ENCODE results near the gene ARHGAP29. TPM values are rescaled to one million over a fixed set of nuclear protein-coding genes. Genes with fewer than 3 reads are reported as not detected.

ARHGAP29 gene
- total RNA-seq, 1 experiment from 2014 or later, result 137 TPM

GRCh38 chr1:94199398-94199797, 38.0 kb downstream of the ARHGAP29 start:
- Histone ChIP-seq H3K9me3 (ENCODE audit: insufficient read depth, low read depth) (no peaks in the 10 kb centered on the region), H3K4me2 (no peak overlapping the region), H4K20me1 (ENCODE audit: insufficient read depth) (peaks cover 47% of the 10 kb centered on the region), H3K36me3 (ENCODE audit: low read depth) (peaks cover 90% of the 10 kb centered on the region), H2AFZ (no peak overlapping the region), H3K4me3 (no peak overlapping the region), H3K79me2 (ENCODE audit: low read depth) (peaks cover 93% of the 10 kb centered on the region), H3K27ac (peak overlapping the region; percentile 43), H3F3A (ENCODE audit: insufficient read depth, low read depth) (peaks cover 100% of the 10 kb centered on the region), H3K9me2 (ENCODE audit: insufficient read depth) (no peaks in the 10 kb centered on the region), H3K27me3 (ENCODE audit: insufficient read depth, low read depth) (no peaks in the 10 kb centered on the region), H3K4me1 (replicated peaks; ENCODE audit: insufficient read depth) (peaks cover 10% of the 10 kb centered on the region)
- TF ChIP-seq EZH2 (IDR thresholded peaks at IDR 0.05; ENCODE audit: low read depth), result no peak
- TF ChIP-seq CTCF (conservative IDR thresholded peaks at IDR 0.05), result no peak
- ChIA-PET CTCF (no interaction called here), POLR2A (ENCODE audit: unreplicated experiment) (no interaction called here)
- BruUV-seq (replicated peaks), result no TSS peak
- no peak for DNase-seq
- intact Hi-C loops (cut with micrococcal nuclease; ENCODE audit: unreplicated experiment), result loop anchor here (10.0 kb wide), 1 partner anchor 305 kb away; no protein-coding TSS in a partner anchor

GRCh38 chr1:94194079-94194865, 43.1 kb downstream of the ARHGAP29 start:
- H3K36me3 ChIP-seq (ENCODE audit: low read depth), result peaks cover 91% of the 10 kb centered on the region
- CTCF ChIA-PET, result no interaction called here
- peaks cover 58% of the 10 kb centered on the region for H4K20me1 ChIP-seq (ENCODE audit: insufficient read depth)
- no peak for TF ChIP-seq CTCF (conservative IDR thresholded peaks at IDR 0.05)
- TF ChIP-seq EZH2 (IDR thresholded peaks at IDR 0.05; ENCODE audit: low read depth), result no peak
- H2AFZ ChIP-seq, result no peak overlapping the region
- peaks cover 14% of the 10 kb centered on the region for H3K4me1 ChIP-seq (replicated peaks; ENCODE audit: insufficient read depth)
- BruUV-seq (replicated peaks), result no TSS peak
- intact Hi-C loops (cut with micrococcal nuclease; ENCODE audit: unreplicated experiment), result loop anchor here (5.0 to 10.0 kb wide), 2 partner anchors 143 to 299 kb away; no protein-coding TSS in a partner anchor
- H3F3A ChIP-seq (ENCODE audit: insufficient read depth, low read depth), result peaks cover 99% of the 10 kb centered on the region
- no peaks in the 10 kb centered on the region for H3K27me3 ChIP-seq (ENCODE audit: insufficient read depth, low read depth)
- H3K79me2 ChIP-seq (ENCODE audit: low read depth), result peaks cover 95% of the 10 kb centered on the region
- H3K4me3 ChIP-seq, result no peak overlapping the region
- no peak for DNase-seq
- no peaks in the 10 kb centered on the region for H3K9me2 ChIP-seq (ENCODE audit: insufficient read depth)
- POLR2A ChIA-PET (ENCODE audit: unreplicated experiment), result no interaction called here
- H3K27ac ChIP-seq, result peak overlapping the region; percentile 40
- no peak overlapping the region for H3K4me2 ChIP-seq
- no peaks in the 10 kb centered on the region; the same call in 1 of the 2 replicates for H3K9me3 ChIP-seq (ENCODE audit: insufficient read depth, low read depth)

- Histone ChIP-seq H3K4me2 (no peak overlapping the region), H3K4me1 (replicated peaks; ENCODE audit: insufficient read depth) (peaks cover 14% of the 10 kb centered on the region), H3K4me3 (no peak overlapping the region), H3F3A (ENCODE audit: insufficient read depth, low read depth) (peaks cover 99% of the 10 kb centered on the region), H3K27ac (peak overlapping the region; percentile 40), H2AFZ (no peak overlapping the region), H3K9me3 (ENCODE audit: insufficient read depth, low read depth) (no peaks in the 10 kb centered on the region; the same call in 1 of the 2 replicates), H3K36me3 (ENCODE audit: low read depth) (peaks cover 94% of the 10 kb centered on the region), H4K20me1 (ENCODE audit: insufficient read depth) (peaks cover 49% of the 10 kb centered on the region), H3K79me2 (ENCODE audit: low read depth) (peaks cover 95% of the 10 kb centered on the region), H3K27me3 (ENCODE audit: insufficient read depth, low read depth) (no peaks in the 10 kb centered on the region), H3K9me2 (ENCODE audit: insufficient read depth) (no peaks in the 10 kb centered on the region)
- TF ChIP-seq EZH2 (IDR thresholded peaks at IDR 0.05; ENCODE audit: low read depth) (no peak), CTCF (conservative IDR thresholded peaks at IDR 0.05) (no peak)
- no TSS peak for BruUV-seq (replicated peaks)
- ChIA-PET CTCF (interaction anchor here (0.5 to 0.9 kb wide), 3 partner anchors 15 to 153 kb away, joined by 3 to 10 read pairs (median 6); no protein-coding TSS in a partner anchor), POLR2A (ENCODE audit: unreplicated experiment) (interaction anchor here (0.5 kb wide), 1 partner anchor 10 kb away, joined by 10 read pairs; no protein-coding TSS in a partner anchor)
- DNase-seq, result no peak
- intact Hi-C loops (cut with micrococcal nuclease; ENCODE audit: unreplicated experiment), result loop anchor here (5.0 to 10.0 kb wide), 2 partner anchors 144 to 298 kb away; no protein-coding TSS in a partner anchor
Observed at GRCh38 chr1:94193128-94193527, 44.3 kb downstream of the ARHGAP29 start.
